Breast epithelium (tissue), 4 donors: ENCODE measurements around the gene ABCC12. TPM values are rescaled to one million over a fixed set of nuclear protein-coding genes. Genes with fewer than 3 reads are reported as not detected.
"Not testable (repeated sequence)": the region's sequence is repeated elsewhere in the genome, so short reads cannot be mapped to it uniquely, and the experiment has no call there.

Experiments
- DNase-seq, 2 donors: peaks; one replicate each; pipeline ENCODE4 v3.0.0-alpha.2; 2019; ENCODE audit warnings: low spot score in 2 of 2
- H3K27ac ChIP-seq, 2 donors: fragments of 200-600 bp; sonication (generic) in 1 of 2; one replicate each; pipeline ENCODE4 v1.5.1; 2016 to 2019; ENCODE audit warnings: mild to moderate bottlenecking in 1 of 2
- H3K27me3 ChIP-seq, 2 donors: fragments of 200-600 bp; sonication (generic) in 1 of 2; one replicate each; pipeline versions ENCODE4 v1.5.1 to v1.6.0; 2017 to 2019; ENCODE audit warnings: control low read depth in 1 of 2, mild to moderate bottlenecking in 1 of 2
- H3K36me3 ChIP-seq: fragments of 200-600 bp; one replicate; pipeline ENCODE4 v1.5.1; 2019
- H3K4me1 ChIP-seq, 2 donors: fragments of 200-600 bp; sonication (generic); one replicate each; pipeline ENCODE4 v1.5.1; 2016 to 2019; ENCODE audit warnings: control low read depth in 1 of 2
- H3K4me3 ChIP-seq, 3 donors: fragments of 200-600 bp; sonication (generic); 1 replicate in 2 of 3; 2 replicates in 1 of 3; pipeline ENCODE4 v1.5.1; 2016 to 2019; ENCODE audit warnings: mild to moderate bottlenecking in 3 of 3, moderate library complexity in 2 of 3
- H3K9me3 ChIP-seq, 2 donors: fragments of 200-600 bp; sonication (generic) in 1 of 2; one replicate each; pipeline ENCODE4 v1.5.1; 2016 to 2019; ENCODE audit warnings: control low read depth in 1 of 2
- POLR2A ChIP-seq: fragments of 450-650 bp; IDR thresholded peaks from one replicate; pipeline ENCODE4 v1.6.1; 2016; ENCODE audit warnings: antibody characterized with exemption, mild to moderate bottlenecking, moderate library complexity
- POLR2AphosphoS5 ChIP-seq, 3 donors: sonication (generic); formaldehyde crosslinking; IDR thresholded peaks; one replicate each; pipeline ENCODE4 v1.6.1; 2017; ENCODE audit warnings: antibody characterized with exemption in 3 of 3
- intact Hi-C: fragments of 100-400 bp; cut with DNase I; formaldehyde crosslinking; loops from one replicate; pipeline ENCODE4 v1.15.1; 2023; ENCODE audit warnings: low total_unique reads
- total RNA-seq, 3 donors: library from RNA; depleted of rRNA; stranded (reverse); fragments of >200 nt; gene quantifications; one replicate each; pipeline ENCODE4 v1.1.0, GENCODE V29; 2016
- TF ChIP-seq, protein P1 (sequence below), 3 donors: fragments of 450-650 bp; IDR thresholded peaks; one replicate each; pipeline ENCODE4 v1.5.1; 2016 to 2017; ENCODE audit warnings: antibody characterized with exemption in 3 of 3, mild to moderate bottlenecking in 3 of 3, moderate library complexity in 3 of 3

Gene ABCC12
- total RNA-seq, 3 donors from 2014 or later, result 0.15 to 1.6 TPM; not detected in 1

GRCh38 chr16:48184681-48185080 is 28.9 kb upstream of the ABCC12 start:
- no peak for DNase-seq
- no peaks in the 10 kb centered on the region for H3K27me3 ChIP-seq
- H3K36me3 ChIP-seq, result no peaks in the 10 kb centered on the region
- H3K4me3 ChIP-seq, result no peak overlapping the region
- intact Hi-C loops, result no loop called here
- H3K27ac ChIP-seq, result no peak overlapping the region
- TF ChIP-seq, protein P1, sequence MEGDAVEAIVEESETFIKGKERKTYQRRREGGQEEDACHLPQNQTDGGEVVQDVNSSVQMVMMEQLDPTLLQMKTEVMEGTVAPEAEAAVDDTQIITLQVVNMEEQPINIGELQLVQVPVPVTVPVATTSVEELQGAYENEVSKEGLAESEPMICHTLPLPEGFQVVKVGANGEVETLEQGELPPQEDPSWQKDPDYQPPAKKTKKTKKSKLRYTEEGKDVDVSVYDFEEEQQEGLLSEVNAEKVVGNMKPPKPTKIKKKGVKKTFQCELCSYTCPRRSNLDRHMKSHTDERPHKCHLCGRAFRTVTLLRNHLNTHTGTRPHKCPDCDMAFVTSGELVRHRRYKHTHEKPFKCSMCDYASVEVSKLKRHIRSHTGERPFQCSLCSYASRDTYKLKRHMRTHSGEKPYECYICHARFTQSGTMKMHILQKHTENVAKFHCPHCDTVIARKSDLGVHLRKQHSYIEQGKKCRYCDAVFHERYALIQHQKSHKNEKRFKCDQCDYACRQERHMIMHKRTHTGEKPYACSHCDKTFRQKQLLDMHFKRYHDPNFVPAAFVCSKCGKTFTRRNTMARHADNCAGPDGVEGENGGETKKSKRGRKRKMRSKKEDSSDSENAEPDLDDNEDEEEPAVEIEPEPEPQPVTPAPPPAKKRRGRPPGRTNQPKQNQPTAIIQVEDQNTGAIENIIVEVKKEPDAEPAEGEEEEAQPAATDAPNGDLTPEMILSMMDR (IDR thresholded peaks at IDR 0.05), result no peak
- TF ChIP-seq POLR2AphosphoS5 (IDR thresholded peaks at IDR 0.05) (no peak), POLR2A (no peak)
- H3K9me3 ChIP-seq, result no peaks in the 10 kb centered on the region
- no peaks in the 10 kb centered on the region for H3K4me1 ChIP-seq

GRCh38 chr16:48182979-48183537 is 27.3 kb upstream of the ABCC12 start:
- TF ChIP-seq POLR2AphosphoS5 (IDR thresholded peaks at IDR 0.05), result no peak
- TF ChIP-seq, protein P1 (IDR thresholded peaks at IDR 0.05), result no peak
- no peak for TF ChIP-seq POLR2A
- H3K27ac ChIP-seq, result no peak overlapping the region
- intact Hi-C loops, result no loop called here
- H3K27me3 ChIP-seq, result no peaks in the 10 kb centered on the region
- no peak overlapping the region for H3K4me3 ChIP-seq
- H3K36me3 ChIP-seq, result no peaks in the 10 kb centered on the region
- H3K9me3 ChIP-seq, result no peaks in the 10 kb centered on the region
- no peak for DNase-seq
- H3K4me1 ChIP-seq, result no peaks in the 10 kb centered on the region

DNA sequence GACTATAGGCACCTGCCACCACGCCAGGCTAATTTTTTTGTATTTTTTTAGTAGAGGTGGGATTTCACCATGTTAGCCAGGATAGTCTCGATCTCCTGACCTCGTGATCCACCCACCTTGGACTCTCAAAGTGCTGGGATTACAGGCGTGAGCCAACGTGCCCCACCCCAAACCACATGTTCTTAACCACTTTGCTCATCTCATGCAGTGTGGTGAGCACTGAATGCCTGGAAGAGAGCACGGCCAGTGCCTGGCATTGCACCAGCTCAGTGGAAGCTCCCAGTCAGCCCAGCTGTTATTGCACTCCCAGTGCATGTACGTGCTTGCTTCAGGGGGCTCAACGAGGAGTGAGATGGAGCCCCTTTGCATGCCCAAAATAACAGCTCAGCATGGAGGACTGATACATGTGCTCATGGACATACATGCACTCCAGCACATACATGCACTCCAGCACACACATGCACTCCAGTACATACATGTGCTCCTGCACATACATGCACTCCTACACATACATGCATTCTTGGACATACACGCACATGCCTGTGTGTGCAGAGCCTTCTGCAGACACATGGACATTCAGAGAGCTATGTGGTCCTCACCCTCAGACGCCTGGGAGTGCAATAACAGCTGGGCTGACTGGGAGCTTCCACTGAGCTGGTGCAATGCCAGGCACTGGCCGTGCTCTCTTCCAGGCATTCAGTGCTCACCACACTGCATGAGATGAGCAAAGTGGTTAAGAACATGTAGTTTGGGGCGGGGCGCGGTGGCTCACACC is 26.1 kb upstream of the ABCC12 start:
- H3K4me3 ChIP-seq, DNase-seq, H3K4me1 ChIP-seq, intact Hi-C loops, H3K27ac ChIP-seq, H3K9me3 ChIP-seq, H3K27me3 ChIP-seq, H3K36me3 ChIP-seq: not testable (repeated sequence)

DNA sequence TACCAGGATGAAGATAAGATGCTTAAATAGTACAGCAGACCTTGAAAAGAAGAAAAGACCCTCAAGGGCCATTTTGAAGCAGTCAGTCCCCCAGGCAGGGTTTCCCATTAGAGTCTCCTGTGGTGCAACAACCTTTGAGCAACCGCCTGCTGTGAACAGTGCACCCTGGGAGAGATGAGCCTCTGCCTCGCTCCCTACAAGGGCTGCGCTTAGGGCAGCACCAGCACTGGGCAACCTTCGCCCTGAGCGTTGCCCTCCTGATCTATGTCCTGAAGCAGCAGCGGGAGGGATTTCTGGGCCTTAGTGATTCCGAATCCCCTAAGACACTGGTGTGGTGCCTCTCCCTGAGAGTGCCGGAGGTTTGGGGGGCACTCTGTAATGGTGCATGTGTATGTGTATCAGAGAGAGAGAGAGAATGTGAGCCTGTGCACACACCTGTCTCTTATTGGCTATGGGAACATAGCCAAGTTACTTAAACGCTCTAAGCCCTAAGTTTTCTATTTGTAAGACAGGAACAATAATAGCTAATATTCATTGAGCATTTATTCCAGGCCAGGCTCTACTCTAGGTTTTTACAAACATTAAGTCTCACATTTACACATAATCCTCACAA is 25.2 kb upstream of the ABCC12 start:
- Histone ChIP-seq H3K27me3 (no peaks in the 10 kb centered on the region), H3K4me1 (no peaks in the 10 kb centered on the region), H3K27ac (no peak overlapping the region), H3K4me3 (no peak overlapping the region), H3K9me3 (no peaks in the 10 kb centered on the region), H3K36me3 (no peaks in the 10 kb centered on the region)
- no peak for DNase-seq
- intact Hi-C loops, result no loop called here
- TF ChIP-seq, protein P1 (IDR thresholded peaks at IDR 0.05), result no peak
- no peak for TF ChIP-seq POLR2A
- TF ChIP-seq POLR2AphosphoS5 (IDR thresholded peaks at IDR 0.05), result no peak

DNA sequence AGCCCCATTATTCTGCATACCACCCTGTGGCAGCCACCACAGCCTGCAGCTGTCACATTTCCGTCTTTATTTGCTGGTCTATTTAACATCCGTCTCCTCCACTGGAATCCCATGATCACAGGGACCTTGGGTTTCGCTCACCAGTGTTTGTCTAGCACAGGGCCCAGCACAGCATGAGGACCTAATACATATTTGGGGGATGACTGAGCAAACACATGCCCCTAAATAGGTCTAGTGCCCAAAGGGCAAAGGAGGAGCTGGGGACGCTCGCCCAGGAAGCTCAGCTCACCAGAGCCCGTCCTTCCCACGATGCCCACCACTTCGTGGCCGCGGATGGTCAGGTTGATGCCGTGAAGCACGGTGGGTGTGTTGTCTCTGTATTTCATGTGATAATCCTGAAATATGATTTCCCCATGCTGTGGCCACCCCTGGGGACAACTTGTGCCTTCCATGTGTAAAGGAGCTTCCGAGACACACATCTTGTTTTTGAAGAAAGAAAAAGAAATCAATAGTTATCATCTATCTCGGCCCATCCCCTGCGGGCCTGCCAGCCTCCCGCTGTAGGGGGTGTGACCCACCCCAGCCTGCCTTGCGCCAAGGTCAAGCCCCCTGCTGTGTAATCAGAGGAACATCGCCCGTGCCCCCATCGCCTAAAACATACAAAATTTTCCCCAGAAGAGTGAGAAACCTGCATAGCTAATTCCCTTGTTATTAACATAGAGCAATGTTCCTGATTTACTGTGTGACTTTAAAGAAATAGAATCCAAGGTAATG is 21.0 kb upstream of the ABCC12 start:
- H3K36me3 ChIP-seq, result no peaks in the 10 kb centered on the region
- intact Hi-C loops, result no loop called here
- TF ChIP-seq, protein P1 (IDR thresholded peaks at IDR 0.05), result no peak
- no peak for TF ChIP-seq POLR2A
- no peak for TF ChIP-seq POLR2AphosphoS5 (IDR thresholded peaks at IDR 0.05)
- H3K4me3 ChIP-seq, result no peak overlapping the region
- H3K27me3 ChIP-seq, result no peaks in the 10 kb centered on the region
- DNase-seq, result no peak
- H3K27ac ChIP-seq, result no peak overlapping the region
- H3K9me3 ChIP-seq, result no peaks in the 10 kb centered on the region
- H3K4me1 ChIP-seq, result no peaks in the 10 kb centered on the region
